ENCODE measurements around the gene BYSL.

DNA sequence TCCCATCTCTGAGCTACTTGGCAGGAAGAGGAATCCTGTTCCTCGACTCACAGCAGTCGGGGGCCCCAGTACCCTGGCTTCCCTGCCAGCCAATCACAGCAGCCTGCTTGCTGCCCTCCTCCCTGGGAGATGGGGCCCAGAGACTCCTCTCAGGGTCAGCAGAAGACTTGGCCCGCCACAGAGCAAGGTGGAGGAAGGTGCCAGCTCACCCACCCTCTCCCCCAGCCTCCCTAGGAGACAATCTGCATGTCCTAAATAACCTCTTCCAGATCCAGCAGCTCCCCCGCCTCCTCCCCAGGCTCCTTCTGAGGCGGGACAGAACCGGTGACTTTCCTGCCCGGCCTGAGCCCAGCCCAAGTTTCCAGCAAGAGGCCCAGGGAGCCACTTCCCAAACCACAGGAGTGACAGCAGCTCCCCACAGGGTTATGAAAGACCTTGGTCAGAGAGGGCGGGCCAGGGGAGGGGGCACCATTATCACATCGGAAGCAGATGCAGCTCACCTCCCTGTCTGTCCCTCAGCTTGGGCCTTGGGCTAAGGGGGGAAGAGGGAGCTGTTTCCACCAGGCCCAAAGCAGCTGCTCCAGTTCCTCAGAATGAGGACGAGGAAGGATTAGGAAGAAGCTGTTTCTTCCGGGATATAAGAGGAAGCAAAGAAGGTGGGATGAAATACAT lies 18.0 kb downstream of the BYSL start:
- TF ChIP-seq, protein P1, sequence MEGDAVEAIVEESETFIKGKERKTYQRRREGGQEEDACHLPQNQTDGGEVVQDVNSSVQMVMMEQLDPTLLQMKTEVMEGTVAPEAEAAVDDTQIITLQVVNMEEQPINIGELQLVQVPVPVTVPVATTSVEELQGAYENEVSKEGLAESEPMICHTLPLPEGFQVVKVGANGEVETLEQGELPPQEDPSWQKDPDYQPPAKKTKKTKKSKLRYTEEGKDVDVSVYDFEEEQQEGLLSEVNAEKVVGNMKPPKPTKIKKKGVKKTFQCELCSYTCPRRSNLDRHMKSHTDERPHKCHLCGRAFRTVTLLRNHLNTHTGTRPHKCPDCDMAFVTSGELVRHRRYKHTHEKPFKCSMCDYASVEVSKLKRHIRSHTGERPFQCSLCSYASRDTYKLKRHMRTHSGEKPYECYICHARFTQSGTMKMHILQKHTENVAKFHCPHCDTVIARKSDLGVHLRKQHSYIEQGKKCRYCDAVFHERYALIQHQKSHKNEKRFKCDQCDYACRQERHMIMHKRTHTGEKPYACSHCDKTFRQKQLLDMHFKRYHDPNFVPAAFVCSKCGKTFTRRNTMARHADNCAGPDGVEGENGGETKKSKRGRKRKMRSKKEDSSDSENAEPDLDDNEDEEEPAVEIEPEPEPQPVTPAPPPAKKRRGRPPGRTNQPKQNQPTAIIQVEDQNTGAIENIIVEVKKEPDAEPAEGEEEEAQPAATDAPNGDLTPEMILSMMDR (IDR thresholded peaks at IDR 0.05): no peak
- TF ChIP-seq EZH2 (IDR thresholded peaks at IDR 0.05) (no peak), EZH2phosphoT487 (IDR thresholded peaks at IDR 0.05) (no peak)
